WTC11 (cell line): ENCODE data around the gene NUP93. TPM values are rescaled to one million over a fixed set of nuclear protein-coding genes. Genes with fewer than 3 reads are reported as not detected.

Experiments used
- ATAC-seq: fragments of 200-7000 bp; cut with Tn5 transposase; 2 replicates; pipeline ENCODE4 v1.10.0; 2021; ENCODE audit warnings: mild to moderate bottlenecking, moderate library complexity
- CTCF ChIA-PET: fragments of 300-600 bp; sonication (Branson Sonifier 250); formaldehyde crosslinking; loops from one replicate; lab custom pipeline; 2021; ENCODE audit warnings: antibody characterized with exemption; lab: Charles Lee
- POLR2A ChIA-PET: fragments of 350-600 bp; sonication (Branson Sonifier 250); formaldehyde crosslinking; loops from one replicate; lab custom pipeline; 2021; ENCODE audit warnings: antibody characterized with exemption; lab: Charles Lee
- DNase-seq: peaks from one replicate; pipeline ENCODE4 v3.0.0; 2021; ENCODE audit warnings: low spot score
- H3K27ac Mint-ChIP-seq: 2 replicates; pipeline ENCODE4 v1.8.0; 2021; ENCODE audit warnings: mixed read lengths
- H3K27me3 Mint-ChIP-seq: 2 replicates; pipeline ENCODE4 v1.8.0; 2021; ENCODE audit warnings: low read depth, mild to moderate bottlenecking, moderate library complexity, mixed read lengths
- H3K36me3 Mint-ChIP-seq: 2 replicates; pipeline ENCODE4 v1.8.0; 2021; ENCODE audit warnings: mixed read lengths
- H3K4me1 Mint-ChIP-seq: 2 replicates; pipeline ENCODE4 v1.8.0; 2022; ENCODE audit warnings: mixed read lengths
- H3K4me3 Mint-ChIP-seq: 2 replicates; pipeline ENCODE4 v1.8.0; 2021; ENCODE audit warnings: mild to moderate bottlenecking, moderate library complexity, mixed read lengths
- H3K9me3 Mint-ChIP-seq: 2 replicates; pipeline ENCODE4 v1.8.0; 2021; ENCODE audit warnings: mixed read lengths
- ATF1 ChIP-seq: sonication (generic); formaldehyde crosslinking; IDR thresholded peaks from 2 replicates; pipeline ENCODE4 v1.8.1; 2023; ENCODE audit warnings: mild to moderate bottlenecking, moderate library complexity, missing genetic modification reagents
- CBFB ChIP-seq: sonication (generic); formaldehyde crosslinking; IDR thresholded peaks from 2 replicates; pipeline ENCODE4 v1.8.1; 2022; ENCODE audit warnings: mild to moderate bottlenecking, low read depth, missing genetic modification reagents
- ELF4 ChIP-seq: sonication (generic); formaldehyde crosslinking; IDR thresholded peaks from 2 replicates; pipeline ENCODE4 v1.8.1; 2022; ENCODE audit warnings: low read depth, mild to moderate bottlenecking, moderate library complexity, missing genetic modification reagents
- ESRRA ChIP-seq: sonication (generic); formaldehyde crosslinking; IDR thresholded peaks from 2 replicates; pipeline ENCODE4 v1.8.1; 2022; ENCODE audit warnings: mild to moderate bottlenecking, missing genetic modification reagents, borderline replicate concordance
- GRHL2 ChIP-seq: fragments of 250-450 bp; sonication (Bioruptor Pico); IDR thresholded peaks from 2 replicates; pipeline ENCODE4 v1.8.0; 2022; ENCODE audit warnings: mild to moderate bottlenecking, moderate library complexity; ENCODE audit not compliant: insufficient replicate concordance, severe bottlenecking
- IRF2 ChIP-seq: sonication (generic); formaldehyde crosslinking; IDR thresholded peaks from 2 replicates; pipeline ENCODE4 v1.8.0; 2022; ENCODE audit warnings: low read depth, missing genetic modification reagents, borderline replicate concordance
- JAZF1 ChIP-seq: fragments of 250-450 bp; sonication (Bioruptor Pico); IDR thresholded peaks from 2 replicates; pipeline ENCODE4 v1.9.0; 2021; ENCODE audit warnings: moderate library complexity, mild to moderate bottlenecking, inconsistent platforms
- MXD4 ChIP-seq: fragments of 250-450 bp; sonication (Bioruptor Pico); IDR thresholded peaks from 2 replicates; pipeline ENCODE4 v1.8.0; 2021; ENCODE audit warnings: mild to moderate bottlenecking, moderate library complexity, borderline replicate concordance
- MYBL2 ChIP-seq: sonication (generic); formaldehyde crosslinking; IDR thresholded peaks from 2 replicates; pipeline ENCODE4 v1.8.1; 2023; ENCODE audit warnings: mild to moderate bottlenecking, moderate library complexity, missing genetic modification reagents
- NR1H2 ChIP-seq: sonication (generic); formaldehyde crosslinking; IDR thresholded peaks from 2 replicates; pipeline ENCODE4 v1.9.0; 2021; ENCODE audit warnings: mild to moderate bottlenecking, moderate library complexity, missing genetic modification reagents
- RORB ChIP-seq: fragments of 250-450 bp; sonication (Bioruptor Pico); IDR thresholded peaks from 2 replicates; pipeline ENCODE4 v1.9.0; 2021; ENCODE audit warnings: mild to moderate bottlenecking
- TCF7 ChIP-seq: sonication (generic); formaldehyde crosslinking; IDR thresholded peaks from 2 replicates; pipeline ENCODE4 v1.8.0; 2022; ENCODE audit warnings: mild to moderate bottlenecking, low read depth, missing genetic modification reagents, moderate library complexity
- TP53 ChIP-seq: sonication (generic); formaldehyde crosslinking; IDR thresholded peaks from 2 replicates; pipeline ENCODE4 v1.8.1; 2023; ENCODE audit warnings: mild to moderate bottlenecking, missing genetic modification reagents
- ZNF121 ChIP-seq: sonication (generic); formaldehyde crosslinking; IDR thresholded peaks from 2 replicates; pipeline ENCODE4 v1.8.0; 2023; ENCODE audit warnings: missing genetic modification reagents
- ZNF263 ChIP-seq: sonication (generic); formaldehyde crosslinking; IDR thresholded peaks from 2 replicates; pipeline ENCODE4 v1.8.1; 2022; ENCODE audit warnings: low read depth, mild to moderate bottlenecking, moderate library complexity, missing genetic modification reagents
- total RNA-seq: library from RNA; stranded (reverse); gene quantifications from 3 replicates; pipeline ENCODE4 v1.2.3, GENCODE V29; 2021
- TF ChIP-seq, protein P1 (sequence below): fragments of 250-450 bp; sonication (Bioruptor Pico); IDR thresholded peaks from 2 replicates; pipeline ENCODE4 v2.1.2; 2022; ENCODE audit warnings: mild to moderate bottlenecking, moderate library complexity
- TF ChIP-seq, protein P2 (sequence below): sonication (generic); formaldehyde crosslinking; IDR thresholded peaks from 2 replicates; pipeline ENCODE4 v1.8.0; 2022; ENCODE audit warnings: mild to moderate bottlenecking, missing genetic modification reagents
- TF ChIP-seq, protein P3 (sequence below): sonication (generic); formaldehyde crosslinking; IDR thresholded peaks from 2 replicates; pipeline ENCODE4 v1.8.1; 2022; ENCODE audit warnings: mild to moderate bottlenecking, missing genetic modification reagents, moderate library complexity, borderline replicate concordance
- TF ChIP-seq, protein P4 (sequence below): fragments of 250-450 bp; sonication (Bioruptor Pico); IDR thresholded peaks from 2 replicates; pipeline ENCODE4 v1.8.0; 2021; ENCODE audit warnings: mild to moderate bottlenecking
- TF ChIP-seq, protein P5 (sequence below): fragments of 250-450 bp; sonication (Bioruptor Pico); conservative IDR thresholded peaks from 2 replicates; pipeline ENCODE4 v1.9.0; 2021; ENCODE audit warnings: mild to moderate bottlenecking
- TF ChIP-seq, protein P6 (sequence below): sonication (generic); formaldehyde crosslinking; IDR thresholded peaks from 2 replicates; pipeline ENCODE4 v1.8.1; 2023; ENCODE audit warnings: mild to moderate bottlenecking, missing genetic modification reagents
- TF ChIP-seq, protein P7 (sequence below): sonication (generic); formaldehyde crosslinking; IDR thresholded peaks from 2 replicates; pipeline ENCODE4 v1.8.1; 2022; ENCODE audit warnings: mild to moderate bottlenecking, moderate library complexity, missing genetic modification reagents
- TF ChIP-seq, protein P8 (sequence below): fragments of 200-600 bp; IDR thresholded peaks from 2 replicates; pipeline ENCODE4 v1.8.0; 2022; ENCODE audit warnings: antibody characterized with exemption

The NUP93 gene
- total RNA-seq, 1 experiment from 2014 or later: 185 TPM

DNA sequence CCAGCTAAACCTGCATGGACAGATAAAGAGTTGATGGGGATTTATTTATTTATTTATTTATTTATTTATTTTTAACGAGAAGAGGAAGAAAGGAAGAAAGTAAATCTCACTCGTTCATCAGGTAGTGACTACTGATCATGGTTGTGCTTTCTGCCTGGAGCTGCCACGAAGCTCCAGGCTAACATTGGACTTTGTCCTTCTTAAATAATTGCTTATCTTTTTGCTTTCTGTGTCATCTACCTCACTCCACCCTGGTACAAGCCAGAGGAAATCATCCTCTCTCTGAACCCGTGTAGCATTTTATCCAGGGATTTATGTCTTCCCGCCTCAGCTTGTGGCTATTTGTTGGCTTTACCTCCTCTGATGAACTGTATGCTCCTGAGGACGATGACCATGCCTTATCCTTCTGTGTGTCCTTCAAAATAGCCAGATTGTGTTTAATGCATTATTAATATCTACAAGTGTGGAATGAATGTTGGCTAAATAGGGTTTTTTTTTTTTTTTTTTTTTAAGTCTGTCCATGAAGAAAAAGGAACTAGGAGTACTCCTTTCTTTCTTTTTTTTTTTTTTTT, 127.0 kb downstream of the NUP93 start:
- DNase-seq (no peak), ATAC-seq (no peak)
- TF ChIP-seq, protein P1, sequence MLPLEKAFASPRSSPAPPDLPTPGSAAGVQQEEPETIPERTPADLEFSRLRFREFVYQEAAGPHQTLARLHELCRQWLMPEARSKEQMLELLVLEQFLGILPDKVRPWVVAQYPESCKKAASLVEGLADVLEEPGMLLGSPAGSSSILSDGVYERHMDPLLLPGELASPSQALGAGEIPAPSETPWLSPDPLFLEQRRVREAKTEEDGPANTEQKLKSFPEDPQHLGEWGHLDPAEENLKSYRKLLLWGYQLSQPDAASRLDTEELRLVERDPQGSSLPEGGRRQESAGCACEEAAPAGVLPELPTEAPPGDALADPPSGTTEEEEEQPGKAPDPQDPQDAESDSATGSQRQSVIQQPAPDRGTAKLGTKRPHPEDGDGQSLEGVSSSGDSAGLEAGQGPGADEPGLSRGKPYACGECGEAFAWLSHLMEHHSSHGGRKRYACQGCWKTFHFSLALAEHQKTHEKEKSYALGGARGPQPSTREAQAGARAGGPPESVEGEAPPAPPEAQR (CRISPR knock-in tag): no peak
- TF ChIP-seq JAZF1 (CRISPR knock-in tag): no peak
- TF ChIP-seq, protein P2, sequence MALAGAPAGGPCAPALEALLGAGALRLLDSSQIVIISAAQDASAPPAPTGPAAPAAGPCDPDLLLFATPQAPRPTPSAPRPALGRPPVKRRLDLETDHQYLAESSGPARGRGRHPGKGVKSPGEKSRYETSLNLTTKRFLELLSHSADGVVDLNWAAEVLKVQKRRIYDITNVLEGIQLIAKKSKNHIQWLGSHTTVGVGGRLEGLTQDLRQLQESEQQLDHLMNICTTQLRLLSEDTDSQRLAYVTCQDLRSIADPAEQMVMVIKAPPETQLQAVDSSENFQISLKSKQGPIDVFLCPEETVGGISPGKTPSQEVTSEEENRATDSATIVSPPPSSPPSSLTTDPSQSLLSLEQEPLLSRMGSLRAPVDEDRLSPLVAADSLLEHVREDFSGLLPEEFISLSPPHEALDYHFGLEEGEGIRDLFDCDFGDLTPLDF (CRISPR knock-in tag): no peak
- no peak for TF ChIP-seq ZNF263
- TF ChIP-seq, protein P3, sequence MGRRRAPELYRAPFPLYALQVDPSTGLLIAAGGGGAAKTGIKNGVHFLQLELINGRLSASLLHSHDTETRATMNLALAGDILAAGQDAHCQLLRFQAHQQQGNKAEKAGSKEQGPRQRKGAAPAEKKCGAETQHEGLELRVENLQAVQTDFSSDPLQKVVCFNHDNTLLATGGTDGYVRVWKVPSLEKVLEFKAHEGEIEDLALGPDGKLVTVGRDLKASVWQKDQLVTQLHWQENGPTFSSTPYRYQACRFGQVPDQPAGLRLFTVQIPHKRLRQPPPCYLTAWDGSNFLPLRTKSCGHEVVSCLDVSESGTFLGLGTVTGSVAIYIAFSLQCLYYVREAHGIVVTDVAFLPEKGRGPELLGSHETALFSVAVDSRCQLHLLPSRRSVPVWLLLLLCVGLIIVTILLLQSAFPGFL (CRISPR knock-in tag): no peak
- TF ChIP-seq MXD4 (CRISPR knock-in tag): no peak
- no peak for TF ChIP-seq ESRRA (CRISPR knock-in tag)
- no peak for TF ChIP-seq CBFB
- TF ChIP-seq ELF4 (CRISPR knock-in tag): no peak
- no peak for TF ChIP-seq ZNF121 (CRISPR knock-in tag)
- no peak for TF ChIP-seq GRHL2 (CRISPR knock-in tag)
- TF ChIP-seq, protein P4, sequence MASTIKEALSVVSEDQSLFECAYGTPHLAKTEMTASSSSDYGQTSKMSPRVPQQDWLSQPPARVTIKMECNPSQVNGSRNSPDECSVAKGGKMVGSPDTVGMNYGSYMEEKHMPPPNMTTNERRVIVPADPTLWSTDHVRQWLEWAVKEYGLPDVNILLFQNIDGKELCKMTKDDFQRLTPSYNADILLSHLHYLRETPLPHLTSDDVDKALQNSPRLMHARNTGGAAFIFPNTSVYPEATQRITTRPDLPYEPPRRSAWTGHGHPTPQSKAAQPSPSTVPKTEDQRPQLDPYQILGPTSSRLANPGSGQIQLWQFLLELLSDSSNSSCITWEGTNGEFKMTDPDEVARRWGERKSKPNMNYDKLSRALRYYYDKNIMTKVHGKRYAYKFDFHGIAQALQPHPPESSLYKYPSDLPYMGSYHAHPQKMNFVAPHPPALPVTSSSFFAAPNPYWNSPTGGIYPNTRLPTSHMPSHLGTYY (CRISPR knock-in tag): no peak
- TF ChIP-seq, protein P5, sequence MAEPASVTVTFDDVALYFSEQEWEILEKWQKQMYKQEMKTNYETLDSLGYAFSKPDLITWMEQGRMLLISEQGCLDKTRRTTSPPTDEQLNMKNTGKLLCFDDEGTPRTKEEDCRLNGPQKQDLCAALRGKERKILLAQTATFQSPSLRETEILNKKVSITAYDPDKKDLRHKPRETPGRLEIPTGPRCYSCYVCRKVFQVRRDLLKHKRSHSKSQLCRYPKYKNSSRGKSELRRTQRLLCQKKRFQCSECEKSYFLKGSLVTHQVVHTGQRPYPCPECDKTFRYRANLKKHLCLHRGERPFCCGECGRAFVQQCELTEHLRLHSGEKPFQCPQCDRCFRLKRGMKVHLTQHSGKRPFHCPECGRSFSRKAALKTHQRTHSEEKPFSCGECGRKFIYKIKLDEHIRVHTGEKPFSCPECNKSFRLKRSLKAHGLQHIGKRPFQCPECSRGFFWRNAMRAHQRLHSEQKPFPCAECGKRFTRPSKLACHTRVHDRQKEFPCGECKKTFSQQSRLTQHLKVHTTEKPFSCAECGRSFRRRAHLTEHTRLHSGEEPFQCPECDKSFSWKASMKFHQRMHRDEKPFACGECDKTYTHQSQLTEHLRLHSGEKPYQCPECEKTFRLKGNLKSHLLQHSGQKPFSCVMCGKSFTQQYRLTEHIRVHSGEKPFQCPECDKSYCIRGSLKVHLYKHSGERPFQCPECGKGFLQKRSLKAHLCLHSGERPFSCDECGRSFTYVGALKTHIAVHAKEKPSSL (CRISPR knock-in tag): no peak
- TF ChIP-seq, protein P6, sequence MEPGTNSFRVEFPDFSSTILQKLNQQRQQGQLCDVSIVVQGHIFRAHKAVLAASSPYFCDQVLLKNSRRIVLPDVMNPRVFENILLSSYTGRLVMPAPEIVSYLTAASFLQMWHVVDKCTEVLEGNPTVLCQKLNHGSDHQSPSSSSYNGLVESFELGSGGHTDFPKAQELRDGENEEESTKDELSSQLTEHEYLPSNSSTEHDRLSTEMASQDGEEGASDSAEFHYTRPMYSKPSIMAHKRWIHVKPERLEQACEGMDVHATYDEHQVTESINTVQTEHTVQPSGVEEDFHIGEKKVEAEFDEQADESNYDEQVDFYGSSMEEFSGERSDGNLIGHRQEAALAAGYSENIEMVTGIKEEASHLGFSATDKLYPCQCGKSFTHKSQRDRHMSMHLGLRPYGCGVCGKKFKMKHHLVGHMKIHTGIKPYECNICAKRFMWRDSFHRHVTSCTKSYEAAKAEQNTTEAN (CRISPR knock-in tag): no peak
- TF ChIP-seq TP53 (CRISPR knock-in tag): no peak
- no peak for TF ChIP-seq ATF1
- no peak for TF ChIP-seq TCF7
- H3K4me1 Mint-ChIP-seq: peaks cover 11% of the 10 kb centered on the region
- H3K4me3 Mint-ChIP-seq: no peak overlapping the region
- no peak overlapping the region for H3K27ac Mint-ChIP-seq
- POLR2A ChIA-PET: no interaction called here
- H3K36me3 Mint-ChIP-seq: no peaks in the 10 kb centered on the region
- no peaks in the 10 kb centered on the region for H3K9me3 Mint-ChIP-seq
- no peaks in the 10 kb centered on the region for H3K27me3 Mint-ChIP-seq
- CTCF ChIA-PET: interaction anchor here (1.7 kb wide), 1 partner anchor 11 kb away, joined by 5 read pairs; no protein-coding TSS in a partner anchor

DNA sequence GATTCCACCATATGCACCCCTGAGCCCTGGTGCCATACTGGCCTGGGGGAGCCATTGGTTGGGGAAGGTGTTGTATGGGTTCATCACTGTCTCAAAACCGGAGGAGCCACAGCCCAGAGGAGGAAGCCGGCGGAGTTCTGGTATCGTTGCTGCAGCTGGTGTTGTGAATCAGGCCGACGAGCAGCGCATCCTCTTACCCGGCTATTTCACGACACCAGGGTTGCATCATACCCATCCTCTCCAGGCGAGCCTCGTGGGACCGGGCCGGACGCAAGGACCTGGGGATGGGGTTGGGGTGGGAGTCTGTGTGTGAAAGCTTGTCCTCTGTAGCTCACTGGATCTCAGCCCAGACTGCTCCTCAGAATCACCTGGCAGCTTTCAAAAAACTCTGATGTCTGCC, 128.4 kb downstream of the NUP93 start:
- H3K4me3 Mint-ChIP-seq: no peak overlapping the region
- ATAC-seq (no peak), DNase-seq (no peak)
- peaks cover 6% of the 10 kb centered on the region for H3K4me1 Mint-ChIP-seq
- no peaks in the 10 kb centered on the region for H3K9me3 Mint-ChIP-seq
- no peaks in the 10 kb centered on the region for H3K27me3 Mint-ChIP-seq
- POLR2A ChIA-PET: no interaction called here
- CTCF ChIA-PET: interaction anchor here (1.5 to 1.7 kb wide), 2 partner anchors 10 to 65 kb away, joined by 4 to 5 read pairs; no protein-coding TSS in a partner anchor
- H3K27ac Mint-ChIP-seq: no peak overlapping the region
- H3K36me3 Mint-ChIP-seq: no peaks in the 10 kb centered on the region
- TF ChIP-seq IRF2 (CRISPR knock-in tag) (no peak), MYBL2 (no peak), RORB (CRISPR knock-in tag) (no peak), NR1H2 (CRISPR knock-in tag) (no peak), TCF7 (no peak)
- TF ChIP-seq, protein P7, sequence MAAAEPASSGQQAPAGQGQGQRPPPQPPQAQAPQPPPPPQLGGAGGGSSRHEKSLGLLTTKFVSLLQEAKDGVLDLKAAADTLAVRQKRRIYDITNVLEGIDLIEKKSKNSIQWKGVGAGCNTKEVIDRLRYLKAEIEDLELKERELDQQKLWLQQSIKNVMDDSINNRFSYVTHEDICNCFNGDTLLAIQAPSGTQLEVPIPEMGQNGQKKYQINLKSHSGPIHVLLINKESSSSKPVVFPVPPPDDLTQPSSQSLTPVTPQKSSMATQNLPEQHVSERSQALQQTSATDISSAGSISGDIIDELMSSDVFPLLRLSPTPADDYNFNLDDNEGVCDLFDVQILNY (CRISPR knock-in tag): no peak
- TF ChIP-seq, protein P3 (CRISPR knock-in tag): no peak
- TF ChIP-seq, protein P8, sequence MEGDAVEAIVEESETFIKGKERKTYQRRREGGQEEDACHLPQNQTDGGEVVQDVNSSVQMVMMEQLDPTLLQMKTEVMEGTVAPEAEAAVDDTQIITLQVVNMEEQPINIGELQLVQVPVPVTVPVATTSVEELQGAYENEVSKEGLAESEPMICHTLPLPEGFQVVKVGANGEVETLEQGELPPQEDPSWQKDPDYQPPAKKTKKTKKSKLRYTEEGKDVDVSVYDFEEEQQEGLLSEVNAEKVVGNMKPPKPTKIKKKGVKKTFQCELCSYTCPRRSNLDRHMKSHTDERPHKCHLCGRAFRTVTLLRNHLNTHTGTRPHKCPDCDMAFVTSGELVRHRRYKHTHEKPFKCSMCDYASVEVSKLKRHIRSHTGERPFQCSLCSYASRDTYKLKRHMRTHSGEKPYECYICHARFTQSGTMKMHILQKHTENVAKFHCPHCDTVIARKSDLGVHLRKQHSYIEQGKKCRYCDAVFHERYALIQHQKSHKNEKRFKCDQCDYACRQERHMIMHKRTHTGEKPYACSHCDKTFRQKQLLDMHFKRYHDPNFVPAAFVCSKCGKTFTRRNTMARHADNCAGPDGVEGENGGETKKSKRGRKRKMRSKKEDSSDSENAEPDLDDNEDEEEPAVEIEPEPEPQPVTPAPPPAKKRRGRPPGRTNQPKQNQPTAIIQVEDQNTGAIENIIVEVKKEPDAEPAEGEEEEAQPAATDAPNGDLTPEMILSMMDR: no peak
